Midbrain (tissue), 1 donor: ENCODE measurements around the gene CDR2L.
"Not testable (repeated sequence)": the region's sequence is repeated elsewhere in the genome, so short reads cannot be mapped to it uniquely, and the experiment has no call there.

Source experiments
- DNase-seq: peaks from one replicate; lab custom pipeline; 2025; lab: John Stamatoyannopoulos, UW

CDR2L gene

GRCh38 chr17:75010683-75011400, 23.4 kb downstream of the CDR2L start:
- DNase-seq: no peak

GRCh38 chr17:75011401-75012095, 24.1 kb downstream of the CDR2L start:
- peak; percentile 59 for DNase-seq

GRCh38 chr17:75012096-75012345, 24.6 kb downstream of the CDR2L start:
- no peak for DNase-seq

- peak; percentile 89 for DNase-seq
Measured at GRCh38 chr17:75012346-75013091, 25.1 kb downstream of the CDR2L start, which contains the start of gene MRPL58. Gene MRPL58 (plus strand): TSS chr17:75012670. CDS start chr17:75012687, 17 bp downstream.

GRCh38 chr17:75013092-75013559, 25.7 kb downstream of the CDR2L start:
- peak; percentile 68 for DNase-seq

- DNase-seq: no peak
Measured at GRCh38 chr17:75019146-75019545, 31.7 kb downstream of the CDR2L start.

- DNase-seq: peak; percentile 48
Measured at GRCh38 chr17:75019710-75020109, 32.3 kb downstream of the CDR2L start.

GRCh38 chr17:75020331-75021110, 33.1 kb downstream of the CDR2L start:
- DNase-seq: peak; percentile 67

- DNase-seq: no peak
Measured at GRCh38 chr17:75024686-75025397, 37.4 kb downstream of the CDR2L start.

GRCh38 chr17:75025398-75025734, 37.9 kb downstream of the CDR2L start:
- not testable (repeated sequence) for DNase-seq

GRCh38 chr17:75026650-75027049, 39.2 kb downstream of the CDR2L start:
- DNase-seq: not testable (repeated sequence)

- DNase-seq: no peak
Measured at GRCh38 chr17:75030161-75030560, 42.7 kb downstream of the CDR2L start.

- peak; percentile 82 for DNase-seq
Measured at GRCh38 chr17:75031972-75032719, 44.7 kb downstream of the CDR2L start.

- no peak for DNase-seq
Measured at GRCh38 chr17:75032720-75033280, 45.4 kb downstream of the CDR2L start.

GRCh38 chr17:75033346-75034235, 46.2 kb downstream of the CDR2L start:
- peak; percentile 92 for DNase-seq

- peak; percentile 77 for DNase-seq
Measured at GRCh38 chr17:75034236-75034908, 46.9 kb downstream of the CDR2L start.

GRCh38 chr17:75036643-75037268, 49.3 kb downstream of the CDR2L start:
- DNase-seq: peak; percentile 20

- DNase-seq: no peak
Measured at GRCh38 chr17:75039238-75039637, 51.8 kb downstream of the CDR2L start.
